ENCODE results near the gene ZZZ3.
A peak's percentile ranks its signal among the peaks of the same experiment; 100 is the strongest.

ZZZ3 gene

GRCh38 chr1:77682460-77683159, at the start of gene ZZZ3:
Gene ZZZ3 (minus strand): TSS chr1:77682658. CDS start chr1:77633354, 49,304 bp downstream.
- Histone ChIP-seq H3K9me2 (replicated peaks; ENCODE audit: low read depth, low read length) (no peaks in the 10 kb centered on the region), H3K9me3 (ENCODE audit: insufficient read depth, low read depth, low read length) (no peaks in the 10 kb centered on the region), H3F3A (ENCODE audit: low read depth) (peaks cover 2% of the 10 kb centered on the region; the same call in 1 of the 2 replicates), H4K20me1 (ENCODE audit: insufficient read depth, low read length, poor library complexity, severe bottlenecking) (peaks cover 50% of the 10 kb centered on the region), H3K79me2 (ENCODE audit: insufficient read depth, low read length) (peaks cover 49% of the 10 kb centered on the region), H3K4me2 (ENCODE audit: low read depth, low read length, poor library complexity, severe bottlenecking) (peak within 1 kb of the TSS; percentile 98), H3K4me1 (ENCODE audit: insufficient read depth, low read length, poor library complexity, severe bottlenecking) (peaks cover 46% of the 10 kb centered on the region), H2AFZ (ENCODE audit: low read length) (peak within 1 kb of the TSS; percentile 93), H3K36me3 (ENCODE audit: insufficient read depth, low read length) (no peaks in the 10 kb centered on the region), H3K4me3 (ENCODE audit: low read length, poor library complexity, severe bottlenecking) (peak within 1 kb of the TSS; percentile 97), H3K27me3 (ENCODE audit: insufficient read depth, low read length, poor library complexity, severe bottlenecking) (no peaks in the 10 kb centered on the region), H3K9ac (ENCODE audit: low read depth, low read length, poor library complexity, severe bottlenecking) (peak within 1 kb of the TSS; percentile 91)
- TF ChIP-seq CTCF (conservative IDR thresholded peaks at IDR 0.05; ENCODE audit: low read length) (no peak), EZH2phosphoT487 (IDR thresholded peaks at IDR 0.05; ENCODE audit: borderline replicate concordance) (no peak)

- Histone ChIP-seq H2AFZ (ENCODE audit: low read length) (no peak overlapping the region), H3K4me3 (ENCODE audit: low read length, poor library complexity, severe bottlenecking) (no peak overlapping the region), H3K27me3 (ENCODE audit: insufficient read depth, low read length, poor library complexity, severe bottlenecking) (no peaks in the 10 kb centered on the region), H4K20me1 (ENCODE audit: insufficient read depth, low read length, poor library complexity, severe bottlenecking) (peaks cover 2% of the 10 kb centered on the region), H3K9me3 (ENCODE audit: insufficient read depth, low read depth, low read length) (no peaks in the 10 kb centered on the region), H3K9ac (ENCODE audit: low read depth, low read length, poor library complexity, severe bottlenecking) (no peak overlapping the region), H3K36me3 (ENCODE audit: insufficient read depth, low read length) (peaks cover 76% of the 10 kb centered on the region; the same call in 1 of the 2 replicates), H3K4me1 (ENCODE audit: insufficient read depth, low read length, poor library complexity, severe bottlenecking) (no peaks in the 10 kb centered on the region), H3K79me2 (ENCODE audit: insufficient read depth, low read length) (no peaks in the 10 kb centered on the region), H3K4me2 (ENCODE audit: low read depth, low read length, poor library complexity, severe bottlenecking) (no peak overlapping the region), H3F3A (ENCODE audit: low read depth) (no peaks in the 10 kb centered on the region), H3K9me2 (replicated peaks; ENCODE audit: low read depth, low read length) (no peaks in the 10 kb centered on the region)
- TF ChIP-seq EZH2phosphoT487 (IDR thresholded peaks at IDR 0.05; ENCODE audit: borderline replicate concordance) (no peak), CTCF (conservative IDR thresholded peaks at IDR 0.05; ENCODE audit: low read length) (no peak)
These were observed 49.6 kb upstream of the ZZZ3 start for GRCh38 chr1:77732090-77732489.

GRCh38 chr1:77725706-77726105, 43.2 kb upstream of the ZZZ3 start:
- no peaks in the 10 kb centered on the region for H3K79me2 ChIP-seq (ENCODE audit: insufficient read depth, low read length)
- no peaks in the 10 kb centered on the region for H3K9me3 ChIP-seq (ENCODE audit: insufficient read depth, low read depth, low read length)
- TF ChIP-seq EZH2phosphoT487 (IDR thresholded peaks at IDR 0.05; ENCODE audit: borderline replicate concordance): no peak
- TF ChIP-seq CTCF (conservative IDR thresholded peaks at IDR 0.05; ENCODE audit: low read length): no peak
- H3K4me3 ChIP-seq (ENCODE audit: low read length, poor library complexity, severe bottlenecking): no peak overlapping the region
- no peak overlapping the region for H2AFZ ChIP-seq (ENCODE audit: low read length)
- no peak overlapping the region for H3K4me2 ChIP-seq (ENCODE audit: low read depth, low read length, poor library complexity, severe bottlenecking)
- H4K20me1 ChIP-seq (ENCODE audit: insufficient read depth, low read length, poor library complexity, severe bottlenecking): no peaks in the 10 kb centered on the region
- no peaks in the 10 kb centered on the region for H3K9me2 ChIP-seq (replicated peaks; ENCODE audit: low read depth, low read length)
- H3K4me1 ChIP-seq (ENCODE audit: insufficient read depth, low read length, poor library complexity, severe bottlenecking): no peaks in the 10 kb centered on the region
- H3K27me3 ChIP-seq (ENCODE audit: insufficient read depth, low read length, poor library complexity, severe bottlenecking): no peaks in the 10 kb centered on the region
- 0 out of 2 replicates have a peak, but pooled peaks cover 3% of the 10 kb centered on the region for H3F3A ChIP-seq (ENCODE audit: low read depth)
- no peak overlapping the region for H3K9ac ChIP-seq (ENCODE audit: low read depth, low read length, poor library complexity, severe bottlenecking)
- peaks cover 96% of the 10 kb centered on the region for H3K36me3 ChIP-seq (ENCODE audit: insufficient read depth, low read length)
